Esophagus (tissue), 2 donors: Measurements from ENCODE around the gene ST7. TPM values are rescaled to one million over a fixed set of nuclear protein-coding genes. Genes with fewer than 3 reads are reported as not detected.

Experiments used
- H3K27ac ChIP-seq, 2 donors: one replicate each; pipeline ENCODE4 v1.5.1; 2013; ENCODE audit warnings: low read depth in 2 of 2, mild to moderate bottlenecking in 2 of 2, inconsistent platforms in 1 of 2, low read length in 1 of 2, moderate library complexity in 1 of 2
- H3K27me3 ChIP-seq, 2 donors: one replicate each; pipeline ENCODE4 v1.6.1; 2013; ENCODE audit warnings: low read length in 2 of 2, control low read depth in 1 of 2, mild to moderate bottlenecking in 1 of 2; ENCODE audit not compliant: insufficient read depth in 2 of 2, control insufficient read depth in 1 of 2
- H3K36me3 ChIP-seq, 2 donors: one replicate each; pipeline ENCODE4 v1.6.1; 2013; ENCODE audit warnings: low read length in 1 of 2; ENCODE audit not compliant: control insufficient read depth in 2 of 2, insufficient read depth in 2 of 2
- H3K4me1 ChIP-seq, 2 donors: one replicate each; pipeline ENCODE4 v1.6.1; 2013; ENCODE audit warnings: low read length in 1 of 2; ENCODE audit not compliant: control insufficient read depth in 2 of 2, insufficient read depth in 2 of 2
- H3K4me3 ChIP-seq, 2 donors: one replicate each; pipeline ENCODE4 v1.5.1; 2013; ENCODE audit warnings: low read length in 2 of 2, mild to moderate bottlenecking in 2 of 2, low read depth in 1 of 2, moderate library complexity in 1 of 2
- H3K9me3 ChIP-seq, 2 donors: one replicate each; pipeline ENCODE4 v1.6.1; 2013; ENCODE audit warnings: mild to moderate bottlenecking in 2 of 2, low read depth in 1 of 2, low read length in 1 of 2, moderate library complexity in 1 of 2; ENCODE audit not compliant: control insufficient read depth in 2 of 2, insufficient read depth in 1 of 2
- WGBS, 2 donors: extraction: QIAGEN DNeasy Blood & Tissue Kit; methylation state at CpG; one replicate each; pipeline ENCODE4 v1.1.7; 2013; 5-methylcytosine and 5-hydroxymethylcytosine counted together
- polyA plus RNA-seq, 2 donors: library from polyadenylated mRNA; stranded (reverse); fragments of 200-250 nt; gene quantifications; one replicate each; pipeline ENCODE4 v1.2.3, GENCODE V29; 2013
- donor health status: healthy with polysubstance abuse.
- donor health status: Bipolar disorder and iron deficiency.

ST7 gene
- polyA plus RNA-seq, 2 donors, result 4.3 to 7.4 TPM

DNA sequence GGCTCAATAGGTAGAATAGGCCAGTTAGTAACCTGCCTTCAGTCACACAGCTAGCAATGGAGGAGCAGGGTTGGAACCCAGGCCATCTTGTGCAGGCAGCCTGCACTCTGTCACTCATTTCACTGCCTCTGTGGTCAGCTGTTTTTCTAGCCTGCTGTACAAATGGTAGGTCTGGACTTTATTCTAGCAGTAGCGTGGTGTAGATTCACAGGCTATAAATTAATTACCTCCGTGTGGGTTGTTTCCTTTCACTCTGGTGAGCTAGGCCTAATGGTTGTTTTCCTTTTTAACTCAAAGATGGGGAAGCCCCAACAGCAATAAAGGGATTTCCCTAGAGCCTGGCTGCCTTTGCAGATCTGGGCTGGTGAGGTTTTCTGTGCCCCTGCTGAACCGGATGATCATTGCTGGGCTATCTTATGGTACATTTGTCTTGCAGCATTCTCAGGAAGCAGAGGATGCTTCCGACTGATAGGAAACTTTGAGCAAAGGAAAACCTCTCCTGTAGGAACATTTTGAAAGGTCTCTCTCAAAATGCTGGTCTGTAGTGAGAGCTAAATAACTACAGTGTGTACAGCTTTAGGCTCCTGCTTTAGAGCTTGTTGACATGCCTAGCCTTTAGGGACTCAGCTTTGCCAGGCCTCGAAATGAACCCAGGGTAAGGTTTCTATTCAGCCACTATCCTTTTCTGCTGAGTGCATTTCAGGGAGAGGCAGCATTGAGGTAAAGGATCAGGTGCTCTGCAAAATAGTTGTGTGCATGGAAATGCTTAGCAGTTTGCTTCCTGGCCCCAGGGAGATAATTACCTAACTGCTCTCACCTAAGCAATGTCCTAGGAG lies 157.4 kb downstream of the ST7 start:
- Histone ChIP-seq H3K36me3 (no peaks in the 10 kb centered on the region), H3K27me3 (no peaks in the 10 kb centered on the region), H3K4me1 (peaks cover 2 to 3% of the 10 kb centered on the region in 2 donors), H3K4me3 (no peak overlapping the region), H3K27ac (no peak overlapping the region), H3K9me3 (no peaks in the 10 kb centered on the region)
- WGBS, 2 donors, result 48 to 53% methylated on average over 5 of the region's 5 CpGs

DNA sequence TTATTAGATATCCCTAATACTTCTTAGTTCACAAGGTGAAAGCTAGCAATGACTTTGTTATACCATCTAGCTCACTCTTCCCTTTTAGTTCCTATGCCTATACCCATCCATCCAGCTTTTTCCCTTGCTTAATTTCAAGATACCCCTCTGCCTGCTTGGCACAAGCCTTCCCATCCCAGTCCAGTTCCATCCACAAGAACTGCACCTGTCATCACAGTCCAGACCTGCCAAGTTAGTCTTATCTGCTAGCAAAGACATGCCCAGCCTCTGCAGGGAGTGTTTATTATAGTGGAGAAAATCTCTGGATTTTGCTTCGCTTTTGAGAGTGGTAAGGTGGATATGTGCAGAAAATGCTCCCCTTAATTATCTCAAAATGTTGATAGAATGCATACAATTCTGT lies 158.2 kb downstream of the ST7 start:
- no peak overlapping the region for H3K27ac ChIP-seq
- H3K4me3 ChIP-seq, result no peak overlapping the region
- H3K4me1 ChIP-seq, result peaks cover 2 to 3% of the 10 kb centered on the region in 2 donors
- no peaks in the 10 kb centered on the region for H3K27me3 ChIP-seq
- H3K9me3 ChIP-seq, result no peaks in the 10 kb centered on the region
- WGBS, 2 donors, result 79 to 94% methylated on average over 1 of the region's 1 CpG
- H3K36me3 ChIP-seq, result no peaks in the 10 kb centered on the region

DNA sequence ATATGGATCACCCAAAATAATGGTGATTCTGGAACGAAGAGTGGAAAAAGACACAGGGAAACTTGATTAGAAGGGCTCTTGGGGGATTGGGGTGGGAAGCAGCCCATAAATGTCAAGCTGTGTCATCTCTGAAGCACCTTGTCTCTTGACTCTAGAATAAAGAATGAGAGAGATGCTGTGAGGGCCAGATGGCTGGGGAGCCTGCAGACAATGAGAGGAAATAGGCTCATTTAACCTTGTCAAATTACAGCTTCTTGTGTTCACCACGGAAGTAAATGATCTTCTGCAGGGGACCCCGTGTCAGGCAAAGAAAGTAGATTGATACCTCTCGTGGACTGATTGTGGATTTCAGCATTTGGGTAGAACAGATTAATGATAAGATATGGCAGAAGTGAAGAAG lies 159.3 kb downstream of the ST7 start:
- Histone ChIP-seq H3K27me3 (no peaks in the 10 kb centered on the region), H3K4me3 (no peak overlapping the region), H3K9me3 (no peaks in the 10 kb centered on the region), H3K4me1 (peaks cover 2 to 3% of the 10 kb centered on the region in 2 donors), H3K36me3 (no peaks in the 10 kb centered on the region), H3K27ac (no peak overlapping the region)
- WGBS, 2 donors, result 92 to 93% methylated on average over 4 of the region's 4 CpGs

DNA sequence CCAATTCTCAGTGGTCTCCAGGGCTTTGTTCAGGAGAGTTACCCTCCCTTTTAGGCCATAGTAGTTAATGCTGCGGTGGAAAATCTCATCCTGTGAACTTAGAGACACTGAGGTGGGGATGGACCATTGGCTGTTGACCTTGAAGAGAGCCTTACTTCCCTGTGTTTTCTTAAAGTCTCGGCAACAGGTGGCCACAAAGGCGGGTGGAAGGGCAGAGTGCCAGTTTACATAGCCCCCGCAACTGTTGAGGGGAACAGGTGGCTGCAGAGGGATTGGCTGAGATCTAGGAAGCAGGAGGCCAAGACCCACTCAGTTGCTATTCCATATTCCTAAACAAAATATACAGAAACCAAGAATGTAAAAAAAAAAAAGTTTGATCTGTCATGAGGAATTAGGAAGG lies 160.6 kb downstream of the ST7 start:
- no peaks in the 10 kb centered on the region for H3K36me3 ChIP-seq
- no peak overlapping the region for H3K27ac ChIP-seq
- 66 to 72% methylated on average over 4 of the region's 4 CpGs for WGBS, 2 donors
- H3K27me3 ChIP-seq, result no peaks in the 10 kb centered on the region
- H3K9me3 ChIP-seq, result no peaks in the 10 kb centered on the region
- H3K4me1 ChIP-seq, result peaks cover 2 to 3% of the 10 kb centered on the region in 2 donors
- no peak overlapping the region for H3K4me3 ChIP-seq

DNA sequence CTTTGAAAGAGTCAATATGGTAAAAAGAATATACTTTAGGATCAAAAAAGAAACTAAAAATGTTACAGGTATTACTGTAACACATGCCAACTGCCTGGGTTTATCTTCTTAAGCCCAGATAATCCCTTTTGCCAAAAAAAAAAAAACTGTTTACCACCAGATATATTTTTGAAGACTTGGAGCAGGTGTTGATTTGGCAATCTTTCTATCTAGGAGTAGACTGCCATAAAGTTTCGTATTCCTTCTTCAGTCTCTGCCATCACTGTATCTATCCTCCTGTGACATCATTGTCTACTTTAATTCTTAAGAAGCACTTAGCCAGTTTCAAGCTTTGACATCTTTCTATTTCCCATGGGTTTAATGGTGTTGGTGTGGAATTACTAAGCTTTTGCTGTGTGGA lies 161.0 kb downstream of the ST7 start:
- 48 to 49% methylated on average over 1 of the region's 1 CpG for WGBS, 2 donors
- Histone ChIP-seq H3K27me3 (no peaks in the 10 kb centered on the region), H3K36me3 (no peaks in the 10 kb centered on the region), H3K27ac (no peak overlapping the region), H3K4me3 (no peak overlapping the region), H3K4me1 (peaks cover 2 to 3% of the 10 kb centered on the region in 2 donors), H3K9me3 (no peaks in the 10 kb centered on the region)

DNA sequence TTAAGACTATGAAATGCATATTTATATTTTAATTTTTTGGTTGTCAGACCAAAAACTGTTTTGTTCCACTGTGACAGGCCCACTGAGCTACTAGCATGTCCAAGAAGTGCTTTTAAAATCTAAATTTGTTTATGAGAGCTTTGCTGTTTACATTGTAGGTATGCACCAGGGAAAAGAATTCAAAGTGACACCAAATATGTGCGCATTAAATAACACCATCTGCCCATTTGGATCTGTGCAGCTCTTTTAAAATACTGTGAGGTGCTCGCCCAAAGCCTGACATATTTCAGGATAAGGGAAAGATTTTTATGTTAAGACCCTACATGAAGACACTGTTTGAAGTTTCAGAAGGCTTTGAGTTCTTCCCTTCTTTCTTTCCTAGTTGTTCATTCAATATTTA lies 162.9 kb downstream of the ST7 start:
- Histone ChIP-seq H3K9me3 (no peaks in the 10 kb centered on the region), H3K27me3 (no peaks in the 10 kb centered on the region), H3K36me3 (no peaks in the 10 kb centered on the region), H3K27ac (no peak overlapping the region), H3K4me3 (no peak overlapping the region), H3K4me1 (peaks cover 2 to 3% of the 10 kb centered on the region in 2 donors)
- WGBS, 2 donors, result 92 to 94% methylated on average over 2 of the region's 2 CpGs

DNA sequence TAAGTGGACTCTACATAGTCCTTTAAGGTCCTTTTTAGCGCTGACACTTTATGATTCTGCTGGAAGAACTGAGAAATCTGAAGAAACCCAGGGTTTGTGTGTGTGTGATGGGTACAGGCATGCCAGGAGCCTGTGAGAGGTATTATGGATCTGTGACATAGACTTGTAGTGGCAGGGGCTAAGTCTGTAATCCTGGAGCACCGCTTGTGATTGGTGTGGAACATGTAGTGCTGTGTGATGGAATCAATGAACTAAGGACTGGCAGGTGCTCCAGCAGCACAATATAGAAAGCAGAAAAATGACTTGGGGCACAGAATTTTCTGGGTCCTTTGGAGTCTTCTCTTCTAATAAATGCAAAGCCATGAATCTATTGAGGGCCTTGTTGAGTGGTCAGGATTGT lies 163.9 kb downstream of the ST7 start:
- 98% methylated on average over 2 of the region's 2 CpGs for WGBS, 2 donors
- H3K4me1 ChIP-seq, result peaks cover 2 to 3% of the 10 kb centered on the region in 2 donors

DNA sequence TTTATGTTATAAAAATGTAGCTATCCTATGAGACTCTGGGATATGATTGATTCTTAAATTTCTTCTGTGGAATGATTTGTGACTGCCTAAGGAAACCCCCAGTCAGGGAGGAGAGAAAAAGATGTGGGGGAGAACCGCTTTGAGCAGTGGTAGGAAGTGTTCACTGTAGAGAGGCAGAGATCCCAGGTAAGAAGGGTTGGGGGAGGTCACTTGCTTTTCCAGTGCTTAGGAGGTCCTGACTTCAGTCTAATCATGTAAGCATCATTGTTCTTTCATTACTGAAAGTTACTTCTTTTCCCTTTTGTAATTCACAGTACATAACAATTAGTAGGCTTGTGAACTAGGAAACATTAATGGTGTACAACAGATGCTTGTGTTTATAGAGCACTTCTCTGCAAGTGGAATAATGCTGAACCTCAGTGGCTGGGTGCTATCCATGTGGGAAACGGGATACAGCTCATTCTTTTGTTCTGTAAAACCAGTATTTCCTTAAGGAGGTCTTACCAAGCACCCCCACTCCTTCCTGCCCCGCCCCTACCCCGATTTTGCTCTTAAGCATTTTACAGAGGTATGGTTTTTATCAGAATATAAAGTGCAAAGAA lies 165.4 kb downstream of the ST7 start:
- no peaks in the 10 kb centered on the region for H3K9me3 ChIP-seq
- no peaks in the 10 kb centered on the region for H3K27me3 ChIP-seq
- H3K4me1 ChIP-seq, result peaks cover 2 to 3% of the 10 kb centered on the region in 2 donors
- H3K27ac ChIP-seq, result no peak overlapping the region
- H3K36me3 ChIP-seq, result no peaks in the 10 kb centered on the region
- no peak overlapping the region for H3K4me3 ChIP-seq
- 66% methylated on average over 4 of the region's 4 CpGs for WGBS, 2 donors

More for the DNA sequence above, 163.9 kb downstream of the ST7 start:
- H3K4me3 ChIP-seq, result no peak overlapping the region
- no peak overlapping the region for H3K27ac ChIP-seq
- H3K27me3 ChIP-seq, result no peaks in the 10 kb centered on the region
- H3K36me3 ChIP-seq, result no peaks in the 10 kb centered on the region
- no peaks in the 10 kb centered on the region for H3K9me3 ChIP-seq

DNA sequence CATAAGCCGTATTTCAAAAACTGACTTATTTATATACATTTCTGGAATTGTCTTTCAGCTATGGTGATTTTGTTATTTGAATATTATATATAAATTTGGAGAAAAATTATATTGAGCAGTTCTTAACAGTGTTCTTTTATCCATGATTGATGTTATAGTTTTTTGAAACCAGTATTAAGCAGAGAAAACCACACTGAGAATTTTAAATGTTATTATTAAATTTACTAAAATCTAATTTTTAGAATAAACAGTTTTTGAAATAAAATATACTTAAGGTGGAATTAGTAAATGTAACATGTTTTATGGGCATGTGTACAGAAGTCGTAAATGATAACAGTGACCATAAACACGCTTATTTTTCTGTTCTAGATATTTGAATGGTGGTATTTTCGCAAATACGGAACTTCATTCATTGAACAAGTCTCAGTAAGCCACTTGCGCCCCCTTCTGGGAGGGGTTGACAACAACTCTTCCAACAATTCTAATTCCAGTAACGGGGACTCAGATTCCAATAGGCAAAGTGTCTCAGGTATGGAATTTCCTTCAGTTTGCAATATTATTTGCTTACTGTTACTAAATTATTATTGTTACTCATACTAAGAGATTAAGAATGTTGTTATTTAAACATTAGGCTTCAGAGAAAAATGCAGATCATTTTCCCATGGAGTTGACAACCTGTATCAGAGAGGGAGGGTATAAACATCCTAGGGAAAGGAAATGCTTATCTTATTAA lies 166.1 kb downstream of the ST7 start:
- Histone ChIP-seq H3K36me3 (no peaks in the 10 kb centered on the region), H3K4me1 (no peaks in the 10 kb centered on the region), H3K27ac (no peak overlapping the region), H3K4me3 (no peak overlapping the region), H3K9me3 (no peaks in the 10 kb centered on the region), H3K27me3 (no peaks in the 10 kb centered on the region)
- WGBS, 2 donors, result 15 to 16% methylated on average over 7 of the region's 7 CpGs
